Pancreas (tissue), 10 donors: ENCODE results near the gene LHFPL2. TPM values are rescaled to one million over a fixed set of nuclear protein-coding genes. Genes with fewer than 3 reads are reported as not detected.

Source experiments
- ATAC-seq, 4 donors: fragments of 200-7000 bp; cut with Tn5 transposase; one replicate each; pipeline versions ENCODE4 v1.8.0 to v1.9.1; 2020; ENCODE audit warnings: mild to moderate bottlenecking in 4 of 4, moderate library complexity in 4 of 4
- DNase-seq, 6 donors: peaks; one replicate each; pipeline ENCODE4 v3.0.0-alpha.2; 2020
- FAIRE-seq: peaks from 2 replicates; lab custom pipeline; 2012; peaks lifted over from hg19 to GRCh38; lab: Jason Lieb, UNC
- H3K27ac ChIP-seq, 4 donors: fragments of 200-600 bp; sonication (generic); 1 replicate in 3 of 4; 2 replicates in 1 of 4; pipeline versions ENCODE4 v1.5.0 to v1.8.0; 2020
- H3K27me3 ChIP-seq, 4 donors: fragments of 200-600 bp; one replicate each; pipeline ENCODE4 v1.8.0; 2021
- H3K36me3 ChIP-seq, 3 donors: fragments of 200-600 bp; sonication (generic) in 1 of 3; one replicate each; pipeline versions ENCODE4 v1.5.0 to v1.8.0; 2020 to 2021
- H3K4me1 ChIP-seq, 3 donors: fragments of 200-600 bp; one replicate each; pipeline ENCODE4 v1.8.0; 2021
- H3K4me3 ChIP-seq, 4 donors: fragments of 200-600 bp; sonication (generic) in 2 of 4; one replicate each; pipeline versions ENCODE4 v1.5.0 to v1.8.0; 2020 to 2021
- H3K9me3 ChIP-seq, 4 donors: fragments of 200-600 bp; one replicate each; pipeline ENCODE4 v1.8.0; 2021
- WGBS, 2 donors: extraction: QIAGEN DNeasy Blood & Tissue Kit; methylation state at CpG; one replicate each; pipeline ENCODE4 v1.1.7; 2013; 5-methylcytosine and 5-hydroxymethylcytosine counted together
- intact Hi-C, 3 donors: fragments of 100-400 bp; cut with DNase I; formaldehyde crosslinking; loops; one replicate each; pipeline versions ENCODE4 v1.11.1 to v1.14.2; 2022
- polyA plus RNA-seq, 2 donors: library from polyadenylated mRNA; stranded (reverse); fragments of 200-250 nt; gene quantifications; one replicate each; pipeline ENCODE4 v1.2.3, GENCODE V29; 2013
- total RNA-seq, 6 donors: library from RNA; stranded (reverse); fragmentation: NEBNext Ultra II Directional in 4 of 6; extraction: Animal tissue kit (Norgen Biotek cat#: 25700) in 4 of 6; gene quantifications; one replicate each; pipeline versions ENCODE4 v1.2.1 to v1.2.4, GENCODE V29; 2021 to 2023
- TF ChIP-seq, protein P1 (sequence below), 4 donors: fragments of 200-600 bp; sonication (generic) in 3 of 4; IDR thresholded peaks; one replicate each; pipeline versions ENCODE4 v1.5.0 to v1.8.0; 2021; ENCODE audit warnings: antibody characterized with exemption in 4 of 4
- donor health status: healthy with polysubstance abuse.
- donor health status: DM: no; HTN: no; CAD: no; lungs with moderate emphysema.
- donor health status: DM: no; HTN: no; CAD: no.
- donor health status: control.
- donor health status: control.
- donor health status: Bipolar disorder and iron deficiency.
- donor health status: DM: yes; HTN: yes; CAD: no.
- donor health status: DM: no; HTN: no; CAD: no.
- donor health status: DM: no; HTN: no; CAD: no.
- donor health status: DM: yes; HTN: yes; CAD: no.

Gene LHFPL2
- total and polyA plus RNA-seq, 8 donors = 4.0 to 28.4 (median 13.0) TPM

GRCh38 chr5:78569441-78569840 lies 79.1 kb downstream of the LHFPL2 start:
- FAIRE-seq = no peak
- peaks cover 3 to 40% (median 31%) of the 10 kb centered on the region in 3 donors for H3K4me1 ChIP-seq

GRCh38 chr5:78568676-78569075 lies 79.9 kb downstream of the LHFPL2 start:
- 82 to 88% methylated on average over 3 of the region's 3 CpGs for WGBS, 2 donors
- FAIRE-seq (no peak), DNase-seq (no peak), ATAC-seq (peak in 1 of 4 donors; percentile 34)
- peaks cover 7 to 40% (median 34%) of the 10 kb centered on the region in 3 donors for H3K4me1 ChIP-seq
- TF ChIP-seq, protein P1, sequence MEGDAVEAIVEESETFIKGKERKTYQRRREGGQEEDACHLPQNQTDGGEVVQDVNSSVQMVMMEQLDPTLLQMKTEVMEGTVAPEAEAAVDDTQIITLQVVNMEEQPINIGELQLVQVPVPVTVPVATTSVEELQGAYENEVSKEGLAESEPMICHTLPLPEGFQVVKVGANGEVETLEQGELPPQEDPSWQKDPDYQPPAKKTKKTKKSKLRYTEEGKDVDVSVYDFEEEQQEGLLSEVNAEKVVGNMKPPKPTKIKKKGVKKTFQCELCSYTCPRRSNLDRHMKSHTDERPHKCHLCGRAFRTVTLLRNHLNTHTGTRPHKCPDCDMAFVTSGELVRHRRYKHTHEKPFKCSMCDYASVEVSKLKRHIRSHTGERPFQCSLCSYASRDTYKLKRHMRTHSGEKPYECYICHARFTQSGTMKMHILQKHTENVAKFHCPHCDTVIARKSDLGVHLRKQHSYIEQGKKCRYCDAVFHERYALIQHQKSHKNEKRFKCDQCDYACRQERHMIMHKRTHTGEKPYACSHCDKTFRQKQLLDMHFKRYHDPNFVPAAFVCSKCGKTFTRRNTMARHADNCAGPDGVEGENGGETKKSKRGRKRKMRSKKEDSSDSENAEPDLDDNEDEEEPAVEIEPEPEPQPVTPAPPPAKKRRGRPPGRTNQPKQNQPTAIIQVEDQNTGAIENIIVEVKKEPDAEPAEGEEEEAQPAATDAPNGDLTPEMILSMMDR (IDR thresholded peaks at IDR 0.05) = no peak
- intact Hi-C loops = no loop called here
- no peak overlapping the region for H3K4me3 ChIP-seq
- H3K36me3 ChIP-seq = no peaks in the 10 kb centered on the region
- H3K27ac ChIP-seq = peak overlapping the region in 2 of 4 donors; percentile 13 to 52
- H3K27me3 ChIP-seq = no peaks in the 10 kb centered on the region
- H3K9me3 ChIP-seq = no peaks in the 10 kb centered on the region

More at GRCh38 chr5:78569441-78569840, 79.1 kb downstream of the LHFPL2 start:
- Histone ChIP-seq H3K4me3 (no peak overlapping the region), H3K9me3 (no peaks in the 10 kb centered on the region), H3K36me3 (no peaks in the 10 kb centered on the region), H3K27ac (peak overlapping the region in 2 of 4 donors; percentile 8 to 13), H3K27me3 (no peaks in the 10 kb centered on the region)
- DNase-seq = peak; percentile 52 to 86 (median 68)
- WGBS, 2 donors = 7 to 10% methylated on average over 10 of the region's 10 CpGs
- TF ChIP-seq, protein P1 (IDR thresholded peaks at IDR 0.05) = no peak
- intact Hi-C loops = no loop called here
- ATAC-seq = peak; percentile 49 to 74 (median 62)

GRCh38 chr5:78568212-78568611 lies 80.4 kb downstream of the LHFPL2 start:
- H3K36me3 ChIP-seq = no peaks in the 10 kb centered on the region
- no peak for DNase-seq
- no peaks in the 10 kb centered on the region for H3K27me3 ChIP-seq
- H3K4me3 ChIP-seq = no peak overlapping the region
- intact Hi-C loops = no loop called here
- 33 to 34% methylated on average over 5 of the region's 5 CpGs for WGBS, 2 donors
- H3K4me1 ChIP-seq = peaks cover 11 to 40% (median 39%) of the 10 kb centered on the region in 3 donors
- H3K27ac ChIP-seq = peak overlapping the region in 2 of 4 donors; percentile 47 to 52
- ATAC-seq = peak in 3 of 4 donors; percentile 55 to 63 (median 59)
- no peak for FAIRE-seq
- no peaks in the 10 kb centered on the region for H3K9me3 ChIP-seq
- TF ChIP-seq, protein P1 (IDR thresholded peaks at IDR 0.05) = no peak

GRCh38 chr5:78567617-78568016 lies 81.0 kb downstream of the LHFPL2 start:
- ATAC-seq = no peak
- H3K36me3 ChIP-seq = no peaks in the 10 kb centered on the region
- H3K4me1 ChIP-seq = peaks cover 11 to 43% (median 40%) of the 10 kb centered on the region in 3 donors
- intact Hi-C loops = no loop called here
- no peak for DNase-seq
- peak overlapping the region in 1 of 4 donors; percentile 47 for H3K27ac ChIP-seq
- FAIRE-seq = no peak
- H3K27me3 ChIP-seq = no peaks in the 10 kb centered on the region
- TF ChIP-seq, protein P1 (IDR thresholded peaks at IDR 0.05) = no peak
- H3K9me3 ChIP-seq = no peaks in the 10 kb centered on the region
- WGBS, 2 donors = 62 to 66% methylated on average over 3 of the region's 3 CpGs
- no peak overlapping the region for H3K4me3 ChIP-seq

GRCh38 chr5:78566747-78567425 lies 81.7 kb downstream of the LHFPL2 start:
- FAIRE-seq = no peak
- peak overlapping the region in 2 of 4 donors; percentile 12 to 47 for H3K27ac ChIP-seq
- TF ChIP-seq, protein P1 (IDR thresholded peaks at IDR 0.05) = no peak
- peaks cover 11 to 43% (median 40%) of the 10 kb centered on the region in 3 donors for H3K4me1 ChIP-seq
- no peaks in the 10 kb centered on the region for H3K9me3 ChIP-seq
- no peak overlapping the region for H3K4me3 ChIP-seq
- no peak for ATAC-seq
- no peak for DNase-seq
- intact Hi-C loops = no loop called here
- no peaks in the 10 kb centered on the region for H3K36me3 ChIP-seq
- H3K27me3 ChIP-seq = no peaks in the 10 kb centered on the region
- WGBS, 2 donors = 83 to 84% methylated on average over 7 of the region's 7 CpGs
